Endothelial cell (in vitro differentiated cells): ENCODE data around the gene PCNA. TPM values are rescaled to one million over a fixed set of nuclear protein-coding genes. Genes with fewer than 3 reads are reported as not detected.

Experiments
- DNase-seq: peaks from one replicate; pipeline ENCODE4 v3.0.0; 2021; ENCODE audit warnings: low spot score
- H3K27ac Mint-ChIP-seq: one replicate; pipeline ENCODE4 v1.8.0; 2021; ENCODE audit warnings: mixed read lengths, inconsistent platforms; ENCODE audit not compliant: unreplicated experiment
- H3K27me3 Mint-ChIP-seq: one replicate; pipeline ENCODE4 v1.8.0; 2021; ENCODE audit warnings: mild to moderate bottlenecking, moderate library complexity, mixed read lengths, inconsistent platforms; ENCODE audit not compliant: unreplicated experiment
- H3K36me3 Mint-ChIP-seq: one replicate; pipeline ENCODE4 v1.8.0; 2021; ENCODE audit warnings: mild to moderate bottlenecking, low read depth, mixed read lengths, inconsistent platforms; ENCODE audit not compliant: unreplicated experiment
- H3K4me1 Mint-ChIP-seq: one replicate; pipeline ENCODE4 v1.8.0; 2021; ENCODE audit warnings: mild to moderate bottlenecking, mixed read lengths, inconsistent platforms; ENCODE audit not compliant: unreplicated experiment
- H3K4me3 Mint-ChIP-seq: one replicate; pipeline ENCODE4 v1.8.0; 2021; ENCODE audit warnings: mild to moderate bottlenecking, mixed read lengths, inconsistent platforms; ENCODE audit not compliant: unreplicated experiment
- H3K9me3 Mint-ChIP-seq: one replicate; pipeline ENCODE4 v1.8.0; 2021; ENCODE audit warnings: mixed read lengths, inconsistent platforms; ENCODE audit not compliant: unreplicated experiment
- total RNA-seq: library from RNA; stranded (reverse); fragmentation: NEBNext Ultra II Directional; extraction: Animal tissue kit (Norgen Biotek cat#: 25700); gene quantifications from one replicate; pipeline ENCODE4 v1.2.1, GENCODE V29; 2021; ENCODE audit not compliant: unreplicated experiment
- TF ChIP-seq, protein P1 (sequence below): fragments of 200-600 bp; sonication (generic); IDR thresholded peaks from one replicate; pipeline ENCODE4 v1.5.0; 2021; ENCODE audit warnings: antibody characterized with exemption; ENCODE audit not compliant: unreplicated experiment

PCNA gene
- total RNA-seq, 1 donor from 2014 or later: 77.1 TPM

DNA sequence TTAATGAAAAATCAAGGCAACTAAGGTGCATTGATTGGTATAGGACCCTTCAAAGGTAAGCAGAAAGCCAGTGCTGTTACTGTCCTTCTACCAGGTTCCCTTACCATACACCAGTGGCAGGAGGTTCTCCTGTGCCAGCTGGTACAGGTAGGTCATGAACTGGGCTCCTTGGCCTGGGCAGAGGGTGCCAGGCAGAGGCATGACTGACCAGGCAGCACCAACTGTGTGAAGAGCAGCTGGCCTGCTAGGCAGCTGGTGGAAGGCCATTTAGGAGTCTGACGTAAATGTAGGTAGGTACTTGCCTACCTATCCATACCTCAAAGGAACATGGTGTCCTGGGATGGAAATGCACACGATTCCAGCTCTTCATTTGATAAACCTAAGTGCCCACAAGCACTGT is 23.3 kb downstream of the PCNA start:
- H3K36me3 Mint-ChIP-seq: peaks cover 9% of the 10 kb centered on the region
- H3K4me1 Mint-ChIP-seq: peaks cover 8% of the 10 kb centered on the region
- H3K4me3 Mint-ChIP-seq: no peak overlapping the region
- DNase-seq: no peak
- TF ChIP-seq, protein P1, sequence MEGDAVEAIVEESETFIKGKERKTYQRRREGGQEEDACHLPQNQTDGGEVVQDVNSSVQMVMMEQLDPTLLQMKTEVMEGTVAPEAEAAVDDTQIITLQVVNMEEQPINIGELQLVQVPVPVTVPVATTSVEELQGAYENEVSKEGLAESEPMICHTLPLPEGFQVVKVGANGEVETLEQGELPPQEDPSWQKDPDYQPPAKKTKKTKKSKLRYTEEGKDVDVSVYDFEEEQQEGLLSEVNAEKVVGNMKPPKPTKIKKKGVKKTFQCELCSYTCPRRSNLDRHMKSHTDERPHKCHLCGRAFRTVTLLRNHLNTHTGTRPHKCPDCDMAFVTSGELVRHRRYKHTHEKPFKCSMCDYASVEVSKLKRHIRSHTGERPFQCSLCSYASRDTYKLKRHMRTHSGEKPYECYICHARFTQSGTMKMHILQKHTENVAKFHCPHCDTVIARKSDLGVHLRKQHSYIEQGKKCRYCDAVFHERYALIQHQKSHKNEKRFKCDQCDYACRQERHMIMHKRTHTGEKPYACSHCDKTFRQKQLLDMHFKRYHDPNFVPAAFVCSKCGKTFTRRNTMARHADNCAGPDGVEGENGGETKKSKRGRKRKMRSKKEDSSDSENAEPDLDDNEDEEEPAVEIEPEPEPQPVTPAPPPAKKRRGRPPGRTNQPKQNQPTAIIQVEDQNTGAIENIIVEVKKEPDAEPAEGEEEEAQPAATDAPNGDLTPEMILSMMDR: no peak
- no peaks in the 10 kb centered on the region for H3K9me3 Mint-ChIP-seq
- no peaks in the 10 kb centered on the region for H3K27me3 Mint-ChIP-seq
- H3K27ac Mint-ChIP-seq: no peak overlapping the region

DNA sequence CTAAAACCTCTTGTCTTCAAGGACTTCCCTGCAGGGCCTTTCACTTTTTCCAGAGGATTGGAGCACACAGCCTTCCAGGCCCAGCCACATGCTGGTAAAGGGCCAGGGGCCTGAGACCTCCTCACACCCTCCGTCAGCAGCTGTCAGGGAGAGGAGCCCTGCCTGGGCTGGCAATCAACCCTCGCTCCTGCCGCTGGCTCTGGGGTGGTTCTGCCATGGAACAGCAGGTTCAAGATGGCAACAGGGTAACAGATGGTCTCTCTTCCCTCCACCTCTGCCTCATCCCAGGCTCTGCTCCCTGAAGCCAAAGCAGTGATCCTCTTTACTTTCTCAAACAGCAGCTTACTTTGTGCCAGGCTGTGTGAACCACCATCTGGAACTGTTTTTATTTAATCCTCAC is 23.8 kb downstream of the PCNA start:
- Mint-ChIP-seq H3K27ac (no peak overlapping the region), H3K4me3 (peak overlapping the region; percentile 43), H3K27me3 (no peaks in the 10 kb centered on the region), H3K9me3 (no peaks in the 10 kb centered on the region), H3K36me3 (peaks cover 9% of the 10 kb centered on the region), H3K4me1 (peaks cover 8% of the 10 kb centered on the region)
- no peak for DNase-seq
- TF ChIP-seq, protein P1: no peak

DNA sequence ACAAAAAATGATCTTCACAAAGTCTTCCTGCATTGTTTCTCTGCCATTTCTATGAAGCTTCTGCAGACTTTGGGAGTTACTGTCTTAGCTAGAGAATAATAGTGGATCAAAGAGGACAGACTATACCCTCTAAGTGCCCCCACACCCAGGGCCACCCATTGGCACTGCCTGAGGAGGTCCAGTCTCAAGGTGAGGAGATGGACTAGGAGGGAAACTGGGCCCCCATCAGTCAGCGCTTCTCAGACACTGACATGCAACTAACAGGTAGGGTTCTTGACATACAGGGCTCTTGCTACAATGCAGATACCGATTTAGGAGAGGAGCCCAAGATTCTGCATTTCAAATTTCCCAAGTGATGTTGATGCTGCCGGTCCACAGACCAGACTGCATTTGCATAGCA is 24.3 kb downstream of the PCNA start:
- Mint-ChIP-seq H3K27ac (no peak overlapping the region), H3K36me3 (peaks cover 9% of the 10 kb centered on the region), H3K9me3 (no peaks in the 10 kb centered on the region), H3K4me1 (peaks cover 12% of the 10 kb centered on the region), H3K27me3 (no peaks in the 10 kb centered on the region), H3K4me3 (no peak overlapping the region)
- DNase-seq: no peak
- TF ChIP-seq, protein P1: no peak

DNA sequence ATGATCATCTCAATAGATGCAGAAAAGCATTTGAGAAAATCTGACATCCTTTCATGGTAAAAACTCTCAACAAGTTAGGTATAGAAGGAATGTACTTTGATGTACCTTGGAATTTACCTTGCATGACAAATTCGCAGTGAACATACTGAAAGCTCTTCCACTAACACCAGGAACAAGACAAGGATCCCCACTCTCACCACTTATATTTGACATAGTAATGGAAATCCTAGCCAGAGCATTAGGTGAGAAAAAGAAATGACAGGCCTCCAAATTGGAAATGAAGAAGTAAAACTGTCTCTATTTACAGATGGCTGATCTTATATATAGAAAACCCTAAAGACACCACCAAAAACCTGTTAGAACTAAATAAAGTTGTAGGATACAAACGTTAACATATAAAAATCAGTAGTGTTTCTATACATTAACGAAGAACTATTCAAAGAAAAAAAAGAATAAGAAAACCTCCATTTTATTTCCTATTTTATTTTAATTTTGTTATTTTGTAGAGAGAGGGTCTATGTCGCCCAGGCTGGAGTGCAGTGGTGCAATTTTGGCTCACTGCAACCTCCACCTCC is 26.9 kb downstream of the PCNA start:
- peaks cover 18% of the 10 kb centered on the region for H3K4me1 Mint-ChIP-seq
- H3K27me3 Mint-ChIP-seq: no peaks in the 10 kb centered on the region
- TF ChIP-seq, protein P1: no peak
- peak overlapping the region; percentile 15 for H3K27ac Mint-ChIP-seq
- no peak overlapping the region for H3K4me3 Mint-ChIP-seq
- DNase-seq: no peak
- no peaks in the 10 kb centered on the region for H3K9me3 Mint-ChIP-seq
- H3K36me3 Mint-ChIP-seq: peaks cover 4% of the 10 kb centered on the region

DNA sequence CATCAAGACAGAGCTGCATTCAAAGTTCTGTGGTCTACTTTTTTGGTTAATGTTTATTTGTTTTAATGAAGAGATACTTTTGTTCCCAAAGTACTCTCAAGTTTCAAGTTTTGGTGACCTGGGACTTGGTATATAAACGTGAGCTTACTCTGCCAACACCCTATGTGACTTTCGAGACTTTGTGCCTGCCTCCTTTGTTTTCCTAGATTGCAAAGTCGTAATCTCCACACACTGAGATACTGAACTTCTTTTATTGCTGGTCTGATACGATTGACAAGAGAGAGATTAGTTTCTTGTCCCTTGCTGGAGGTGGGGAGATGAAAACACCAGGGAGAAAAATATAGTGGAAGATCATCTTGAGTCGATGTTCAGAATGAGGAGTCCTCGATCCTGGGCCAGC is 27.9 kb downstream of the PCNA start:
- Mint-ChIP-seq H3K27me3 (no peaks in the 10 kb centered on the region), H3K4me1 (peaks cover 21% of the 10 kb centered on the region), H3K36me3 (peaks cover 4% of the 10 kb centered on the region), H3K4me3 (no peak overlapping the region), H3K9me3 (no peaks in the 10 kb centered on the region), H3K27ac (peak overlapping the region; percentile 54)
- no peak for DNase-seq
- TF ChIP-seq, protein P1: no peak
